ENCODE measurements around the gene SLC39A1.

The SLC39A1 gene

DNA sequence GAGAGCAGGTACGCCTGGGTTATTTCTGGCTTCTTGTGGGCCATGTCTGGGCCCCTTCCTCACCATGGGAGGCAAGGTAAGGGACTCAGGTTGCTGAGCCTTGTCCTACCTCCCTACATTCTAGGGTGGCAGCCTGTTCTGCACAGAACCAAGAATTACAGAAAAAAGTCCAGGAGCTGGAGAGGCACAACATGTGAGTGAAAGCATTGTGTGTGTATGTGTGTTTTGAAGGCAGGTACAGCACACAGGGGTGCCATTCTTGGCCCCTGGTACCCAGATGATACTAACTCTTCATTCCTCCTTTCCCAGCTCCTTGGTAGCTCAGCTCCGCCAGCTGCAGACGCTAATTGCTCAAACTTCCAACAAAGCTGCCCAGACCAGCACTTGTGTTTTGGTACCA, 9.7 kb upstream of the SLC39A1 start:
- Histone ChIP-seq H3K79me2 (ENCODE audit: insufficient read depth, low read length) (peaks cover 19% of the 10 kb centered on the region), H3K4me2 (ENCODE audit: low read length) (no peak overlapping the region), H3K27ac (ENCODE audit: low read depth, low read length, poor library complexity, severe bottlenecking) (peak overlapping the region; percentile 42), H3K4me3 (ENCODE audit: low read depth, low read length, poor library complexity, severe bottlenecking) (no peak overlapping the region), H3K9me3 (ENCODE audit: low read length) (no peaks in the 10 kb centered on the region), H3K9me2 (ENCODE audit: low read depth, low read length) (no peaks in the 10 kb centered on the region), H3K27me3 (ENCODE audit: insufficient read depth, low read length) (no peaks in the 10 kb centered on the region), H3K4me1 (ENCODE audit: insufficient read depth, low read length, severe bottlenecking) (peaks cover 37% of the 10 kb centered on the region), H3K9ac (ENCODE audit: low read length) (no peak overlapping the region), H2AFZ (ENCODE audit: low read length) (no peak overlapping the region), H4K20me1 (ENCODE audit: insufficient read depth, low read length) (no peaks in the 10 kb centered on the region), H3K36me3 (ENCODE audit: insufficient read depth, low read length) (peaks cover 39% of the 10 kb centered on the region), H3F3A (ENCODE audit: insufficient read depth, low read length) (peaks cover 4% of the 10 kb centered on the region; the same call in 1 of the 2 replicates)
- no peak for TF ChIP-seq EZH2 (IDR thresholded peaks at IDR 0.05; ENCODE audit: borderline replicate concordance, low read length)
- TF ChIP-seq, protein P1, sequence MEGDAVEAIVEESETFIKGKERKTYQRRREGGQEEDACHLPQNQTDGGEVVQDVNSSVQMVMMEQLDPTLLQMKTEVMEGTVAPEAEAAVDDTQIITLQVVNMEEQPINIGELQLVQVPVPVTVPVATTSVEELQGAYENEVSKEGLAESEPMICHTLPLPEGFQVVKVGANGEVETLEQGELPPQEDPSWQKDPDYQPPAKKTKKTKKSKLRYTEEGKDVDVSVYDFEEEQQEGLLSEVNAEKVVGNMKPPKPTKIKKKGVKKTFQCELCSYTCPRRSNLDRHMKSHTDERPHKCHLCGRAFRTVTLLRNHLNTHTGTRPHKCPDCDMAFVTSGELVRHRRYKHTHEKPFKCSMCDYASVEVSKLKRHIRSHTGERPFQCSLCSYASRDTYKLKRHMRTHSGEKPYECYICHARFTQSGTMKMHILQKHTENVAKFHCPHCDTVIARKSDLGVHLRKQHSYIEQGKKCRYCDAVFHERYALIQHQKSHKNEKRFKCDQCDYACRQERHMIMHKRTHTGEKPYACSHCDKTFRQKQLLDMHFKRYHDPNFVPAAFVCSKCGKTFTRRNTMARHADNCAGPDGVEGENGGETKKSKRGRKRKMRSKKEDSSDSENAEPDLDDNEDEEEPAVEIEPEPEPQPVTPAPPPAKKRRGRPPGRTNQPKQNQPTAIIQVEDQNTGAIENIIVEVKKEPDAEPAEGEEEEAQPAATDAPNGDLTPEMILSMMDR (IDR thresholded peaks at IDR 0.05; ENCODE audit: low read length): no peak

DNA sequence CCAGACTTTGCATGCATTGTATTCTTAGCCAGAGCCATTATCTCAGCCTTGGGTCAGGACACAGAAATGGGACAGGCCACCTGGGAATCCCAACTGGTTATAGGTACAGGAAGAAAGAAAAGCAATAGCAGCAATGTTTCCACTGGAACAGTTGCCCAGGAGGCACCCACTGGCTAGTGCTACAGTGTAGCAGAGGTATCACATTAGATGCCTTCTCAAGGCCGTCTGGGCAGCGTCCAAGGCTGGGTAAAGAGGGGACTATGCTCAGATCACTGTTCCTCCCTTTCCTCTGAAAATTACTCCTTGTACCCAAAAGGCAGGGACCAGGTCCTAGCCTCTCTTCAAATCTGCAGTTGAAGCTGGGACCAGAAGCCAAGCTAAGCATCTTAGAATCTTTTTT, 7.0 kb upstream of the SLC39A1 start:
- H3K27ac ChIP-seq (ENCODE audit: low read depth, low read length, poor library complexity, severe bottlenecking): no peak overlapping the region
- no peak overlapping the region for H3K9ac ChIP-seq (ENCODE audit: low read length)
- peaks cover 4% of the 10 kb centered on the region; the same call in 1 of the 2 replicates for H3F3A ChIP-seq (ENCODE audit: insufficient read depth, low read length)
- no peaks in the 10 kb centered on the region for H3K9me2 ChIP-seq (ENCODE audit: low read depth, low read length)
- H3K79me2 ChIP-seq (ENCODE audit: insufficient read depth, low read length): peaks cover 4% of the 10 kb centered on the region; the same call in 1 of the 2 replicates
- H3K9me3 ChIP-seq (ENCODE audit: low read length): no peaks in the 10 kb centered on the region
- H2AFZ ChIP-seq (ENCODE audit: low read length): no peak overlapping the region
- TF ChIP-seq, protein P1 (IDR thresholded peaks at IDR 0.05; ENCODE audit: low read length): no peak
- TF ChIP-seq EZH2 (IDR thresholded peaks at IDR 0.05; ENCODE audit: borderline replicate concordance, low read length): no peak
- H3K4me1 ChIP-seq (ENCODE audit: insufficient read depth, low read length, severe bottlenecking): peaks cover 37% of the 10 kb centered on the region
- H3K27me3 ChIP-seq (ENCODE audit: insufficient read depth, low read length): no peaks in the 10 kb centered on the region
- no peak overlapping the region for H3K4me2 ChIP-seq (ENCODE audit: low read length)
- H3K4me3 ChIP-seq (ENCODE audit: low read depth, low read length, poor library complexity, severe bottlenecking): no peak overlapping the region
- H4K20me1 ChIP-seq (ENCODE audit: insufficient read depth, low read length): no peaks in the 10 kb centered on the region
- H3K36me3 ChIP-seq (ENCODE audit: insufficient read depth, low read length): peaks cover 29% of the 10 kb centered on the region

DNA sequence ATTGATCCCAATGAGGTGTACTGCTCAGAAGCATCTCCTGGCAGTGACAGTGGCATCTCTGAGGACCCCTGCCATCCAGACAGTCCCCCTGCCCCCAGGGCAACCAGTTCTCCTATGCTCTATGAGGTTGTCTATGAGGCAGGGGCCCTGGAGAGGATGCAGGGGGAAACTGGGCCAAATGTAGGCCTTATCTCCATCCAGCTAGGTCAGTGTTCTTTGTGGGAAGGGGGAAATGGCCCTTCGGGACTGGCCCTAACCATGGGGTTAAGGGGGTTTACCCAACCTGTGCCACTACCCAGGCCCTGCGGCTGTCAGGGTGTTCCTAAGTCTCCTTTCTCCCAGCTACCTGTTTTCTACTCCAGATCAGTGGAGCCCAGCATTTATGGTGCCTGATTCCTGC, 5.6 kb upstream of the SLC39A1 start:
- H3K36me3 ChIP-seq (ENCODE audit: insufficient read depth, low read length): peaks cover 17% of the 10 kb centered on the region
- H3K9me2 ChIP-seq (ENCODE audit: low read depth, low read length): no peaks in the 10 kb centered on the region
- peaks cover 4% of the 10 kb centered on the region; the same call in 1 of the 2 replicates for H3F3A ChIP-seq (ENCODE audit: insufficient read depth, low read length)
- peak overlapping the region; percentile 77 for H3K4me2 ChIP-seq (ENCODE audit: low read length)
- no peak for TF ChIP-seq EZH2 (IDR thresholded peaks at IDR 0.05; ENCODE audit: borderline replicate concordance, low read length)
- TF ChIP-seq, protein P1 (IDR thresholded peaks at IDR 0.05; ENCODE audit: low read length): no peak
- H3K4me3 ChIP-seq (ENCODE audit: low read depth, low read length, poor library complexity, severe bottlenecking): peak overlapping the region; percentile 91
- no peaks in the 10 kb centered on the region for H3K27me3 ChIP-seq (ENCODE audit: insufficient read depth, low read length)
- H3K27ac ChIP-seq (ENCODE audit: low read depth, low read length, poor library complexity, severe bottlenecking): peak overlapping the region; percentile 96
- peak overlapping the region; percentile 94 for H3K9ac ChIP-seq (ENCODE audit: low read length)
- H2AFZ ChIP-seq (ENCODE audit: low read length): no peak overlapping the region
- no peaks in the 10 kb centered on the region for H3K9me3 ChIP-seq (ENCODE audit: low read length)
- H3K79me2 ChIP-seq (ENCODE audit: insufficient read depth, low read length): peaks cover 4% of the 10 kb centered on the region; the same call in 1 of the 2 replicates
- H4K20me1 ChIP-seq (ENCODE audit: insufficient read depth, low read length): no peaks in the 10 kb centered on the region
- peaks cover 46% of the 10 kb centered on the region for H3K4me1 ChIP-seq (ENCODE audit: insufficient read depth, low read length, severe bottlenecking)

Measured in OCI-LY1 (cell line).